Suprapubic skin (tissue), 3 donors: Measurements from ENCODE around the gene ACTR10.

Experiments
- EP300 ChIP-seq: sonication (generic); formaldehyde crosslinking; IDR thresholded peaks from one replicate; pipeline ENCODE4 v1.6.1; 2017; ENCODE audit warnings: antibody characterized with exemption
- POLR2A ChIP-seq, 2 donors: fragments of 450-650 bp; IDR thresholded peaks; one replicate each; pipeline ENCODE4 v1.6.1; 2017; ENCODE audit warnings: antibody characterized with exemption in 2 of 2, mild to moderate bottlenecking in 2 of 2, moderate library complexity in 2 of 2
- TF ChIP-seq, protein P1 (sequence below), 2 donors: fragments of 200-600 bp in 1 of 2; fragments of 450-650 bp in 1 of 2; sonication (generic) in 1 of 2; IDR thresholded peaks; one replicate each; pipeline ENCODE4 v1.5.1; 2016 to 2019; ENCODE audit warnings: antibody characterized with exemption in 2 of 2, mild to moderate bottlenecking in 1 of 2, moderate library complexity in 1 of 2

DNA sequence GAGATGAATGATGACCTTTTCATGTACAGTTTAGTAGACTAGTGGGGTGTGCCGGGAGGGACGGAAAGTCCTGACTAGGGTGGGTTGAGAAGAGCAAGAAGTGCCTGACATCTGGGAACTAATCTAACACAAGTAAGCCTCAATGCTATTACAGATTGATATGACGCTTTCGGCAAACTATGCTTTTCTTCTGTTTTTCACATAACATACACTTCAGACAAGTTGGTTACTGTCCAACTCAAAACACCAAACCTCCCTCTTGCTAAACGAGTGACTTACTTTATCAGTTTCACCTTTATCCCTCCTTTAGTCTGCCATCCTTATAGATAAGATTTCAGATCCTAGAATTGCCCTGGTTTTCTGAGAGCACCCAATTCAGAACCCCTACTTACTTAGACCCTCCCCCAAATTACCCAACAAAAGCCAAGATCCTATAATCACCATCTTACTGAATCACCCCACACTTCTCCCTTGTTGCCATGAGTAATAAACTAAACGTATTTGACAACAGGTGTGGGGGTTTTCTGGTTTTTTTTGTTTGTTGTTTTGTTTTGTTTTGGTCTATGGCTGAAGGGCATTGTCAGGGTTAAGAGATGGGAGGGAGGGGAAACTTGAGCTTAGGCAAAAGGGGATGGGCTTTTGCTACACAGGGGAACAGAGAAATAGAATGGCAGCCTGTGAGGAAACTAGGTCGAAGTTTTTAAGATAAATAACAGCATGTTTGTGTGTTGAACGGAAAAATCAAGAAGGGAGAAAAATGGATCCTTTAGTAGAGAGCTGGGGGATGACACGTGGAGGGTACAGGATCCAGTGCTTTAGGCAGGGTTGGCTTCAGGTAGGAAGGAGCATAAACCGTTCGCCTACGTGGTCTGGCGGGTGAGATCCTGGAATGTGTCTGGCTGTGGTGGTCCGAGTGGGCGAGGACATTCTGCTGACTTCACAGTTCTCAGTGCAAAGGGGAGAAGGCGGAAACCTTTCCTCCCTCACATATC is 38.6 kb downstream of the ACTR10 start:
- TF ChIP-seq, protein P1, sequence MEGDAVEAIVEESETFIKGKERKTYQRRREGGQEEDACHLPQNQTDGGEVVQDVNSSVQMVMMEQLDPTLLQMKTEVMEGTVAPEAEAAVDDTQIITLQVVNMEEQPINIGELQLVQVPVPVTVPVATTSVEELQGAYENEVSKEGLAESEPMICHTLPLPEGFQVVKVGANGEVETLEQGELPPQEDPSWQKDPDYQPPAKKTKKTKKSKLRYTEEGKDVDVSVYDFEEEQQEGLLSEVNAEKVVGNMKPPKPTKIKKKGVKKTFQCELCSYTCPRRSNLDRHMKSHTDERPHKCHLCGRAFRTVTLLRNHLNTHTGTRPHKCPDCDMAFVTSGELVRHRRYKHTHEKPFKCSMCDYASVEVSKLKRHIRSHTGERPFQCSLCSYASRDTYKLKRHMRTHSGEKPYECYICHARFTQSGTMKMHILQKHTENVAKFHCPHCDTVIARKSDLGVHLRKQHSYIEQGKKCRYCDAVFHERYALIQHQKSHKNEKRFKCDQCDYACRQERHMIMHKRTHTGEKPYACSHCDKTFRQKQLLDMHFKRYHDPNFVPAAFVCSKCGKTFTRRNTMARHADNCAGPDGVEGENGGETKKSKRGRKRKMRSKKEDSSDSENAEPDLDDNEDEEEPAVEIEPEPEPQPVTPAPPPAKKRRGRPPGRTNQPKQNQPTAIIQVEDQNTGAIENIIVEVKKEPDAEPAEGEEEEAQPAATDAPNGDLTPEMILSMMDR (IDR thresholded peaks at IDR 0.05) = no peak
- TF ChIP-seq POLR2A (IDR thresholded peaks at IDR 0.05) (no peak), EP300 (no peak)
